Activated T-cell treated with anti-CD3 and anti-CD28 coated beads for 1 hour (primary cell): Measurements from ENCODE around the gene RIC8A.

Source experiments
- DNase-seq: peaks from one replicate; pipeline ENCODE4 v3.0.0-alpha.2; 2020; ENCODE audit warnings: low read depth

RIC8A gene

GRCh38 chr11:244376-244775, 36.9 kb downstream of the RIC8A start:
- DNase-seq: no peak

- no peak for DNase-seq
These were observed 41.6 kb downstream of the RIC8A start for GRCh38 chr11:249062-249461.

- no peak for DNase-seq
These were observed 42.8 kb downstream of the RIC8A start for GRCh38 chr11:250274-250673.

- DNase-seq: peak; percentile 77
These were observed 43.3 kb downstream of the RIC8A start for GRCh38 chr11:250740-251299.

GRCh38 chr11:251550-251949, 44.0 kb downstream of the RIC8A start:
- DNase-seq: no peak

- no peak for DNase-seq
These were observed 45.2 kb downstream of the RIC8A start for GRCh38 chr11:252666-253065.

- no peak for DNase-seq
These were observed 45.8 kb downstream of the RIC8A start for GRCh38 chr11:253160-253885.

GRCh38 chr11:253886-254270, 46.4 kb downstream of the RIC8A start:
- DNase-seq: no peak

- DNase-seq: no peak
These were observed 47.7 kb downstream of the RIC8A start for GRCh38 chr11:255176-255575.

GRCh38 chr11:255816-256215, 48.3 kb downstream of the RIC8A start:
- DNase-seq: no peak

- no peak for DNase-seq
These were observed 49.6 kb downstream of the RIC8A start for GRCh38 chr11:256952-257737.

GRCh38 chr11:257766-258493, 50.4 kb downstream of the RIC8A start:
- no peak for DNase-seq

GRCh38 chr11:259413-259812, 51.9 kb downstream of the RIC8A start:
- DNase-seq: no peak

- no peak for DNase-seq
These were observed 54.1 kb downstream of the RIC8A start for GRCh38 chr11:261624-262023.
